ENCODE results near the gene CARMIL3.
"Not testable (repeated sequence)": the region's sequence is repeated elsewhere in the genome, so short reads cannot be mapped to it uniquely, and the experiment has no call there.

CARMIL3 gene

GRCh38 chr14:24098927-24099813 is 47.4 kb downstream of the CARMIL3 start:
- no peak for DNase-seq

- no peak for DNase-seq
Measured at GRCh38 chr14:24100197-24100981, 48.6 kb downstream of the CARMIL3 start.

- no peak for DNase-seq
Measured at GRCh38 chr14:24100982-24101494, 49.2 kb downstream of the CARMIL3 start.

- DNase-seq = no peak
Measured at GRCh38 chr14:24102357-24103048, 50.7 kb downstream of the CARMIL3 start.

GRCh38 chr14:24103451-24103850 is 51.6 kb downstream of the CARMIL3 start:
- no peak for DNase-seq

- DNase-seq = not testable (repeated sequence)
Measured at GRCh38 chr14:24105609-24106239, 53.9 kb downstream of the CARMIL3 start.

- no peak for DNase-seq
Measured at GRCh38 chr14:24106672-24107271, 55.0 kb downstream of the CARMIL3 start.

GRCh38 chr14:24108336-24108874 is 56.6 kb downstream of the CARMIL3 start:
- no peak for DNase-seq

- no peak for DNase-seq
Measured at GRCh38 chr14:24110060-24110459, 58.3 kb downstream of the CARMIL3 start.

- no peak for DNase-seq
Measured at GRCh38 chr14:24110523-24110922, 58.7 kb downstream of the CARMIL3 start.

- DNase-seq = no peak
Measured at GRCh38 chr14:24113379-24113800, 61.6 kb downstream of the CARMIL3 start.

GRCh38 chr14:24113801-24114531 is 62.2 kb downstream of the CARMIL3 start:
- peak; percentile 74 for DNase-seq

GRCh38 chr14:24114532-24115421 is 63.0 kb downstream of the CARMIL3 start, which contains the start of the genes DCAF11 and NRL:
Gene DCAF11, plus strand, starts transcription at chr14:24114777. Its CDS starts 818 bp downstream, at chr14:24115595.
Gene NRL, minus strand, starts transcription at chr14:24114949. Its CDS starts 32,101 bp downstream, at chr14:24082848.
- DNase-seq = peak; percentile 96

- no peak for DNase-seq
Measured at GRCh38 chr14:24115422-24116127, 63.8 kb downstream of the CARMIL3 start.

- DNase-seq = no peak
Measured at GRCh38 chr14:24116128-24116814, 64.5 kb downstream of the CARMIL3 start.

- DNase-seq = no peak
Measured at GRCh38 chr14:24117179-24117578, 65.4 kb downstream of the CARMIL3 start.
